GM12874 (cell line): ENCODE results near the gene LYRM7.

Experiments
- TF ChIP-seq, protein P1 (sequence below): IDR thresholded peaks from 2 replicates; pipeline ENCODE4 v1.5.1; 2011; ENCODE audit warnings: low read depth, mild to moderate bottlenecking, control low read depth, low read length, moderate library complexity; ENCODE audit not compliant: insufficient read depth

LYRM7 gene

DNA sequence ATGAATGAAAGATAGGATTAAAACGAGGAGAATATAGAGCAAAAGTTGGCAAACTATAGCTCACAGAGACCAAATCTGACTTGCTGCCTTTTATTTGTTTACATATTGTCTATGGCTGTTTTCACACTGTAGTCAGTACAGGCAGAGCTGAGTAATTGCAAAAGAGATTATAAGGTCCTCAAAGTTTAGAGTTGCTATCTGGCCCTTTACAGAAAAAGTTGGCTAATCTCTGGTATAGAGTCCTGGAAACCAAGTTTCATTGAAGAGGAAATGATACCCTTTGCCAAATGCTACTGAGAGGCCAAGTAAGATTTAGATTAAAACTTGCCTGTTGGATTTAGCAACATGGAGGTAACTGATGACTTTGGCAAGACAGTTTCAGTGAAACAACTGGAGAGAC lies 36.0 kb downstream of the LYRM7 start:
- TF ChIP-seq, protein P1, sequence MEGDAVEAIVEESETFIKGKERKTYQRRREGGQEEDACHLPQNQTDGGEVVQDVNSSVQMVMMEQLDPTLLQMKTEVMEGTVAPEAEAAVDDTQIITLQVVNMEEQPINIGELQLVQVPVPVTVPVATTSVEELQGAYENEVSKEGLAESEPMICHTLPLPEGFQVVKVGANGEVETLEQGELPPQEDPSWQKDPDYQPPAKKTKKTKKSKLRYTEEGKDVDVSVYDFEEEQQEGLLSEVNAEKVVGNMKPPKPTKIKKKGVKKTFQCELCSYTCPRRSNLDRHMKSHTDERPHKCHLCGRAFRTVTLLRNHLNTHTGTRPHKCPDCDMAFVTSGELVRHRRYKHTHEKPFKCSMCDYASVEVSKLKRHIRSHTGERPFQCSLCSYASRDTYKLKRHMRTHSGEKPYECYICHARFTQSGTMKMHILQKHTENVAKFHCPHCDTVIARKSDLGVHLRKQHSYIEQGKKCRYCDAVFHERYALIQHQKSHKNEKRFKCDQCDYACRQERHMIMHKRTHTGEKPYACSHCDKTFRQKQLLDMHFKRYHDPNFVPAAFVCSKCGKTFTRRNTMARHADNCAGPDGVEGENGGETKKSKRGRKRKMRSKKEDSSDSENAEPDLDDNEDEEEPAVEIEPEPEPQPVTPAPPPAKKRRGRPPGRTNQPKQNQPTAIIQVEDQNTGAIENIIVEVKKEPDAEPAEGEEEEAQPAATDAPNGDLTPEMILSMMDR, result no peak

DNA sequence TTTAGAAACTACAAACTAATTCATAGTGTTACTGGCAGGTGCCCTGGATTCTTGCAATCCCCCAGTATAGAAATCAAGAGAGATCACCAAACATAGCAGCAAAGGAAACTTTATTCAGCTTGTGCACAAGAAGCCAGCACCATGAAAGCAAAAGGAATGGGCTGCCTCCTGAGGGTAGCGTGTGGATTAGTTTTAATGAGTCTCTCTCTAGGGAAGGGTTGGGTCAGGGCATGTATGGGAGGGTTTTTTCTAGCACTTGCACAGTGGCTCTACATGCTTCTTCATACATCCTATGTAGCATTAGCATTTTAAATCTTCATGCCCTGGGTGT lies 38.4 kb downstream of the LYRM7 start:
- TF ChIP-seq, protein P1, result no peak

DNA sequence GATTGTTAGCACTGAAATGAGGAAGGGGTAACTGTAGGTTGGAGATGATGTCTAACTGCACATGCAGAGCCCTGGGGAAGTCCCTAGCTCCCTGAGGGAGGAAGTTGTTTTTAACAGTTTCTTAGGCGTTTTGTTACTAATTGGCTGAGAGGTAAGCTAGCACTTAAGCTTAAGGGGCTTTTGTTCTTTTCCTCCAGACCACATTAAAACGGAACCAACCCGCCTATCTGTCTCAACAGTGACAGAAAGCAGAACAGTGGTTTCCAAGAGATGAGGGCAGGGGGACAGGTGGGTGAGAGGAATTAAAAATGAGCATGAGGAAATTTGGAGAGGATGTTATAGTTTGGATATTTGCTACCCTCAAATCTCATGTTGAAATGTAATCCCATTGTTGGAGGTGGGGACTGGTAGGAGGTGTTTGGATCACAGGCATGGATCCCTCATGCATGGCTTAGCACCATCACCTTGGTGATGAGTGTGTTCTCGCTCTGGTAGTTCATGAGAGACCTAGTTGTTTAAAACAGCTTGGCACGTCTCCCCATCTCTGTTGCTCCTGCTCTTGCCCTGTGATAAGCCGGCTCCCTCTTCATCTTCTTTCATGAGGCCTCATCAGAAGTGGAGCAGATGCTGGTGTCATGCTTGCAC lies 38.9 kb downstream of the LYRM7 start:
- TF ChIP-seq, protein P1, result no peak

DNA sequence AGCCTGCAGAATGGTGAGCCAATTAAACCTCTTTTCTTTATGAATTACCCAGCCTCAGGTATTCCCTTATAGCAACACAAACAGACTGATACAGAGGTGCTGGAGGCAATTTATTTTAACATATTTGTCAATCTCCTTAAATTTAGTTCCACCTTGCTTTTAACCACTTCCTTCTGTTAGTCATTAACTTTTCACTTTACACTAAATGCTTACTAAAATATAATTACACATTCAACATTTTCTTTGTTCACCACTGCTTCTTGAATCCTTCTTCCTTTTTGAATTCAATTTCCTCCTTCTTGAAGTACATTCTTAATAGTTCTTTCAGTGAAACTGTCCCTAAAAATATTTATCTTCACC lies 39.4 kb downstream of the LYRM7 start:
- TF ChIP-seq, protein P1, result no peak

DNA sequence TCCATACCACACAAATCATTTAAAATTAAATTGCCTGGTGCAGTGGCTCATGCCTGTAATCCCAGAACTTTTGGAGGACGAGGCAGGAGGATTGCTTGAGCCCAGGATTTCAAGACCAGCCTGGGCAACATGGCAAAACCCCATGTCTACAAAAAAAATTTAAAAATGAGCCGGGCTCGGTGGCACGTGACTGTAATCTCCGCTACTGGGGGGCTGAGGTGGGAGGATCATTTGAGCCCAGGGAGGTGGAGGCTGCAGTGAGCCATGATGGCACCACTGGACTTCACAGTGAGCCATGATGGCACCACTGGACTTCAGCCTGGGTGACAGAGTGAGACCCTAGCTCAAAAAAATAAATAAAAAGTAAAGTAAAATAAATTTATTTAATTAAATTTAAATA lies 40.9 kb downstream of the LYRM7 start:
- TF ChIP-seq, protein P1, result no peak

DNA sequence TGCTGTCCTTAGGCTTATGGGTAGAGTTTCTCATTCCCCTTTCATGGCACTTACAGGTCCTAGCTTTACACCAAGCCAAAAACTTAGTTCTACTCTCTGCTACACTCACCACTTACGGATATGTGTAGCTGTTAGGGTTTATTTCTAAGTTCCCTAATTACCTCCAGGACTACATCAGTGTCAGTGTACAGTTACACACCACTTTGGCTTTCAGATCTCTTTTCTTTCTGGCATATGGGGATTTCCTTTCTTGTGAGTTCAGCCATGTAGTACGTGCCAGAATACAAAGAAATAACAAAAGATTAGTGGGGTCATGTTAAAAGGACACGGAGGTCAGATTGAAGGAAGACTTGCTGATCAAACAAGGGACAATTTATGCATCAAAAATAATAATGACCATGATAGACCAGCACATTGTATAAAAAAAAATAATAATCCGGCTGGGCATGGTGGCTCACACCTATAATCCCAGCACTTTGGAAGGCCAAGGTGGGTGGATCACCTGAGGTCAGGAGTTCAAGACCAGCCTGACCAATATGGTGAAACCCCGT lies 41.8 kb downstream of the LYRM7 start:
- TF ChIP-seq, protein P1, result no peak

DNA sequence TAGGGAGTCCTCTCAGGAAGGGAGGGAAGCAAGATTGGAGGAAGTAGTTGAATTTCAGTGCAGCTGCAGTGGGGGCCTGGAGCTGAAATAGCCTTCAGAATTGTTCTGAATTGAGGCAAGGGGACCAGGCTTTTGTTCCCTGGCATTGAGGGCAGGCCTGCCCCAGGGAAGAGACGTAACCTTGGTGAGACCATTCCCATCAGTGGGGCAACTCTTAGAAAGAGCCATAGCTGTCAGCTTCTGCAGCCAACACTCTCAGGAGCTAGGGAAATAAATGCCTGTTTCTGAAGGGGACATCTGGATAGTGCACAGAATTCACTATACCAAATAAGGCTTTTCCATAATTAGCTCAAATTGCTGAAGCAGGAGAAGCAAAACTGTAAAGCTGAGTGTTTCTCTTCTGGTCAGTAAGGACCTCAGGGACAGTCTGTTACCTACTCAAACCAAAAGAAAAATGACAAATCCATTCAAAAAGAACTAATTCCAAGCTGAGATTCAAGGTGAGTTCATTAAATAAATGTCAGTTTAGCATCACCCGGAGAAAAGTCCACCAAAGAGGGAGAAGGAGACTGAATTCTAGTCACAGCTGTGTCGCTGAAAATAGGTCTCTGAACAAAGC lies 44.0 kb downstream of the LYRM7 start:
- TF ChIP-seq, protein P1, result no peak
